Liver (tissue), 9 donors: ENCODE measurements around the gene ZNF616. TPM values are rescaled to one million over a fixed set of nuclear protein-coding genes. Genes with fewer than 3 reads are reported as not detected.

Experiments used
- DNase-seq: peaks from one replicate; pipeline ENCODE4 v3.0.0-alpha.2; 2017; ENCODE audit warnings: low spot score
- H3K27ac ChIP-seq, 2 donors: one replicate each; pipeline ENCODE4 v1.7.0; 2013; ENCODE audit warnings: inconsistent platforms in 2 of 2, low read length in 2 of 2, control low read depth in 1 of 2, low read depth in 1 of 2, mild to moderate bottlenecking in 1 of 2
- H3K27me3 ChIP-seq, 4 donors: one replicate each; pipeline versions ENCODE4 v1.6.1 to v1.7.0; 2013; ENCODE audit warnings: low read length in 3 of 4, inconsistent platforms in 1 of 4, mild to moderate bottlenecking in 1 of 4, moderate library complexity in 1 of 4; ENCODE audit not compliant: control insufficient read depth in 4 of 4, insufficient read depth in 4 of 4
- H3K36me3 ChIP-seq, 4 donors: one replicate each; pipeline versions ENCODE4 v1.6.1 to v1.7.0; 2013; ENCODE audit warnings: low read length in 3 of 4, mild to moderate bottlenecking in 3 of 4, low read depth in 1 of 4, moderate library complexity in 1 of 4; ENCODE audit not compliant: control insufficient read depth in 4 of 4, insufficient read depth in 3 of 4
- H3K4me1 ChIP-seq, 4 donors: one replicate each; pipeline versions ENCODE4 v1.6.1 to v1.7.0; 2013; ENCODE audit warnings: low read length in 3 of 4, mild to moderate bottlenecking in 3 of 4, moderate library complexity in 1 of 4; ENCODE audit not compliant: control insufficient read depth in 4 of 4, insufficient read depth in 4 of 4
- H3K4me3 ChIP-seq, 3 donors: one replicate each; pipeline versions ENCODE4 v1.6.1 to v1.7.0; 2013; ENCODE audit warnings: low read length in 3 of 3, control low read depth in 1 of 3, low read depth in 1 of 3, mild to moderate bottlenecking in 1 of 3
- H3K9ac ChIP-seq, 2 donors: one replicate each; pipeline ENCODE4 v1.7.0; 2013; ENCODE audit warnings: low read length in 2 of 2, mild to moderate bottlenecking in 2 of 2, moderate library complexity in 2 of 2, control low read depth in 1 of 2, low read depth in 1 of 2
- H3K9me3 ChIP-seq, 4 donors: one replicate each; pipeline versions ENCODE4 v1.6.1 to v1.7.0; 2013; ENCODE audit warnings: low read length in 3 of 4; ENCODE audit not compliant: control insufficient read depth in 4 of 4
- ATF3 ChIP-seq: IDR thresholded peaks from 2 replicates; pipeline ENCODE4 v1.6.1; 2016; ENCODE audit warnings: antibody characterized with exemption
- CTCF ChIP-seq: fragments of 150-350 bp; IDR thresholded peaks from 2 replicates; pipeline ENCODE4 v1.5.1; 2017; ENCODE audit warnings: improper control_type of control experiment, low read depth, low read length; ENCODE audit not compliant: missing input control
- EGR1 ChIP-seq, 2 donors: IDR thresholded peaks; 2 replicates each; pipeline ENCODE4 v1.6.1; 2016 to 2018; ENCODE audit warnings: antibody characterized with exemption in 2 of 2, low read depth in 2 of 2
- FOXA1 ChIP-seq: IDR thresholded peaks from 2 replicates; pipeline ENCODE4 v1.6.1; 2016; ENCODE audit warnings: antibody characterized with exemption
- FOXA2 ChIP-seq: IDR thresholded peaks from 2 replicates; pipeline ENCODE4 v1.6.1; 2016; ENCODE audit warnings: antibody characterized with exemption
- GABPA ChIP-seq, 2 donors: IDR thresholded peaks in 1 of 2; conservative IDR thresholded peaks in 1 of 2; 2 replicates each; pipeline ENCODE4 v1.6.1; 2016; ENCODE audit warnings: antibody characterized with exemption in 2 of 2, mild to moderate bottlenecking in 1 of 2, moderate library complexity in 1 of 2
- HNF4A ChIP-seq, 2 donors: conservative IDR thresholded peaks; 2 replicates each; pipeline ENCODE4 v1.6.1; 2016; ENCODE audit warnings: antibody characterized with exemption in 2 of 2, mild to moderate bottlenecking in 2 of 2
- HNF4G ChIP-seq: IDR thresholded peaks from 2 replicates; pipeline ENCODE4 v1.6.1; 2016; ENCODE audit warnings: antibody characterized with exemption
- JUND ChIP-seq, 2 donors: IDR thresholded peaks; 2 replicates each; pipeline ENCODE4 v1.6.1; 2016; ENCODE audit warnings: antibody characterized with exemption in 2 of 2
- MAX ChIP-seq: IDR thresholded peaks from 2 replicates; pipeline ENCODE4 v1.6.1; 2016; ENCODE audit warnings: antibody characterized with exemption
- NR2F2 ChIP-seq: IDR thresholded peaks from 2 replicates; pipeline ENCODE4 v1.6.1; 2016; ENCODE audit warnings: antibody characterized with exemption
- RAD21 ChIP-seq, 2 donors: IDR thresholded peaks; 2 replicates each; pipeline ENCODE4 v1.6.1; 2016; ENCODE audit warnings: antibody characterized with exemption in 2 of 2, mild to moderate bottlenecking in 2 of 2
- REST ChIP-seq: IDR thresholded peaks from 2 replicates; pipeline ENCODE4 v1.6.1; 2016; ENCODE audit warnings: antibody characterized with exemption, mild to moderate bottlenecking
- RXRA ChIP-seq, 2 donors: IDR thresholded peaks; 2 replicates each; pipeline ENCODE4 v1.6.1; 2017 to 2018; ENCODE audit warnings: antibody characterized with exemption in 2 of 2, mild to moderate bottlenecking in 1 of 2
- SP1 ChIP-seq: IDR thresholded peaks from 2 replicates; pipeline ENCODE4 v1.6.1; 2018; ENCODE audit warnings: antibody characterized with exemption, mild to moderate bottlenecking
- TAF1 ChIP-seq: conservative IDR thresholded peaks from 2 replicates; pipeline ENCODE4 v1.6.1; 2016; ENCODE audit warnings: antibody characterized with exemption, mild to moderate bottlenecking
- YY1 ChIP-seq: IDR thresholded peaks from 2 replicates; pipeline ENCODE4 v1.6.1; 2016; ENCODE audit warnings: antibody characterized with exemption, mild to moderate bottlenecking
- ZBTB33 ChIP-seq: IDR thresholded peaks from 2 replicates; pipeline ENCODE4 v1.6.1; 2016; ENCODE audit warnings: antibody characterized with exemption
- WGBS: extraction: QIAGEN DNeasy Blood & Tissue Kit; methylation state at CpG from one replicate; pipeline ENCODE4 v1.1.7; 2013; 5-methylcytosine and 5-hydroxymethylcytosine counted together
- polyA plus RNA-seq, 2 donors: library from polyadenylated mRNA; stranded (reverse) in 1 of 2; unstranded in 1 of 2; fragments of 200-250 nt in 1 of 2; fragments of >200 nt in 1 of 2; fragmentation: Nextera tagmentation in 1 of 2; extraction: Ambion mirVana in 1 of 2; gene quantifications; one replicate each; pipeline versions ENCODE4 v1.2.1 to v1.2.3, GENCODE V29; 2013 to 2015
- total RNA-seq, 2 donors: library from RNA; depleted of rRNA; stranded (reverse); fragments of >200 nt; gene quantifications; one replicate each; pipeline ENCODE4 v1.2.3, GENCODE V29; 2014
- donor health status: healthy.
- donor health status: healthy.
- donor health status: healthy.
- donor health status: healthy.
- donor health status: healthy.

ZNF616 gene
- total and polyA plus RNA-seq, 4 donors, result 1.5 to 4.1 (median 3.5) TPM

- peak within 1 kb of the TSS; percentile 21 to 44 for H3K27ac ChIP-seq
- WGBS, result 2% methylated on average over 59 of the region's 59 CpGs
- peaks cover 0 to 17% (median 13%) of the 10 kb centered on the region in 4 donors for H3K4me1 ChIP-seq
- H3K4me3 ChIP-seq, result peak within 1 kb of the TSS; percentile 71 to 95 (median 91)
- H3K9ac ChIP-seq, result peak within 1 kb of the TSS; percentile 57 to 71
- DNase-seq, result peak; percentile 89
- H3K9me3 ChIP-seq, result peaks cover 17 to 64% (median 29%) of the 10 kb centered on the region in 4 donors
- peaks cover 0 to 25% (median 16%) of the 10 kb centered on the region in 4 donors for H3K36me3 ChIP-seq
- no peaks in the 10 kb centered on the region for H3K27me3 ChIP-seq
- TF ChIP-seq FOXA2 (no peak), HNF4A (conservative IDR thresholded peaks at IDR 0.05) (no peak), MAX (no peak), GABPA (IDR thresholded peaks at IDR 0.05 in 1 of 2, conservative IDR thresholded peaks at IDR 0.05 in 1 of 2) (peak; percentile 58 to 92), FOXA1 (no peak), CTCF (no peak), SP1 (peak; percentile 54), RAD21 (IDR thresholded peaks at IDR 0.05) (peak in 1 of 2 donors; percentile 32), YY1 (peak; percentile 32), HNF4G (no peak), NR2F2 (peak; percentile 25), REST (no peak), TAF1 (no peak)
Measured at GRCh38 chr19:52095172-52096014, 44.3 kb downstream of the ZNF616 start, which contains the start of gene ZNF841. TSS of gene ZNF841 (minus strand) at chr19:52095765. CDS start at chr19:52084801, 10,964 bp downstream.

- 9% methylated on average over 12 of the region's 12 CpGs for WGBS
- Histone ChIP-seq H3K4me1 (peaks cover 0 to 17% (median 13%) of the 10 kb centered on the region in 4 donors), H3K27ac (no peak overlapping the region), H3K4me3 (peak overlapping the region; percentile 71 to 95 (median 91)), H3K9ac (peak overlapping the region; percentile 53 to 57), H3K9me3 (peaks cover 21 to 65% (median 27%) of the 10 kb centered on the region in 4 donors), H3K36me3 (peaks cover 0 to 30% (median 19%) of the 10 kb centered on the region in 4 donors), H3K27me3 (no peaks in the 10 kb centered on the region)
- no peak for DNase-seq
- TF ChIP-seq RAD21 (IDR thresholded peaks at IDR 0.05) (no peak), JUND (IDR thresholded peaks at IDR 0.05) (no peak), FOXA2 (no peak), HNF4G (no peak), TAF1 (no peak), ZBTB33 (no peak), ATF3 (no peak), RXRA (IDR thresholded peaks at IDR 0.05) (no peak), EGR1 (IDR thresholded peaks at IDR 0.05; ENCODE audit: low read depth in 2 of 2) (no peak), CTCF (no peak)
Measured at GRCh38 chr19:52094526-52095130, 45.1 kb downstream of the ZNF616 start.
